H1 (cell line): ENCODE results near the gene ARHGAP4. TPM values are rescaled to one million over a fixed set of nuclear protein-coding genes. Genes with fewer than 3 reads are reported as not detected.

Source experiments
- CTCF ChIA-PET: fragments of 300-600 bp; sonication (Branson Sonifier 250); formaldehyde crosslinking; loops from one replicate; lab custom pipeline; 2021; ENCODE audit not compliant: partially characterized antibody; lab: Charles Lee
- POLR2A ChIA-PET: fragments of 300-600 bp; sonication (Branson Sonifier 250); formaldehyde crosslinking; loops from one replicate; lab custom pipeline; 2021; ENCODE audit warnings: inconsistent platforms; ENCODE audit not compliant: partially characterized antibody; lab: Charles Lee
- DNase-seq, 2 experiments: peaks; one replicate each; pipeline versions ENCODE4 v3.0.0 to v3.0.0-alpha.2; 2010 to 2022; ENCODE audit warnings: low spot score in 2 of 2, low read depth in 1 of 2, mixed read lengths in 1 of 2
- FAIRE-seq: peaks from 2 replicates; lab custom pipeline; 2011; peaks lifted over from hg19 to GRCh38; lab: Jason Lieb, UNC
- H2AFZ ChIP-seq: 2 replicates; pipeline ENCODE4 v1.8.1; 2012; ENCODE audit warnings: low read length, inconsistent platforms
- H2AK5ac ChIP-seq: 2 replicates; pipeline ENCODE4 v1.6.1; 2013; ENCODE audit warnings: low read depth, low read length
- H2BK120ac ChIP-seq: replicated peaks from 2 replicates; pipeline ENCODE3; 2013; ENCODE audit warnings: low read depth, low read length, inconsistent platforms
- H2BK12ac ChIP-seq: 2 replicates; pipeline ENCODE4 v1.6.1; 2013; ENCODE audit warnings: low read depth, low read length
- H2BK15ac ChIP-seq: 2 replicates; pipeline ENCODE4 v1.6.1; 2013; ENCODE audit warnings: low read length
- H2BK20ac ChIP-seq: 2 replicates; pipeline ENCODE4 v1.6.1; 2013; ENCODE audit warnings: low read length
- H2BK5ac ChIP-seq: 2 replicates; pipeline ENCODE4 v1.6.1; 2013; ENCODE audit warnings: low read depth, low read length
- H3K14ac ChIP-seq: 2 replicates; pipeline ENCODE4 v1.6.1; 2013; ENCODE audit warnings: inconsistent platforms; ENCODE audit not compliant: insufficient read length
- H3K18ac ChIP-seq: 2 replicates; pipeline ENCODE4 v1.6.1; 2013; ENCODE audit warnings: low read length; ENCODE audit errors: extremely low read depth
- H3K23ac ChIP-seq: 2 replicates; pipeline ENCODE4 v1.6.1; 2013; ENCODE audit warnings: inconsistent platforms; ENCODE audit not compliant: insufficient read length
- H3K23me2 ChIP-seq: 2 replicates; pipeline ENCODE4 v1.6.1; 2013; ENCODE audit warnings: low read depth, low read length
- H3K27ac ChIP-seq: 2 replicates; pipeline ENCODE4 v1.6.1; 2011; ENCODE audit warnings: low read depth, low read length, inconsistent platforms
- H3K27me3 ChIP-seq, 4 experiments: replicated peaks in 1 of 4; 1 replicate in 1 of 4; 2 replicates in 3 of 4; pipeline versions ENCODE4 v1.6.1 to v1.8.1; 2011 to 2013; ENCODE audit warnings: low read length in 3 of 4, mild to moderate bottlenecking in 3 of 4, inconsistent platforms in 2 of 4, mixed read lengths in 2 of 4, moderate library complexity in 1 of 4; ENCODE audit not compliant: control insufficient read depth in 3 of 4, insufficient read depth in 3 of 4; ENCODE audit errors: extremely low read depth in 1 of 4
- H3K36me3 ChIP-seq, 4 experiments: 2 replicates each; pipeline versions ENCODE4 v1.6.1 to v1.8.1; 2011 to 2013; ENCODE audit warnings: mild to moderate bottlenecking in 4 of 4, low read length in 3 of 4, moderate library complexity in 2 of 4, control low read depth in 1 of 4, inconsistent platforms in 1 of 4; ENCODE audit not compliant: insufficient read depth in 4 of 4, control insufficient read depth in 2 of 4
- H3K4ac ChIP-seq: replicated peaks from 2 replicates; pipeline ENCODE3; 2013; ENCODE audit warnings: low read length, low read depth, mixed read lengths, inconsistent platforms; ENCODE audit not compliant: insufficient read length
- H3K4me1 ChIP-seq, 4 experiments: replicated peaks in 1 of 4; 1 replicate in 1 of 4; 2 replicates in 3 of 4; pipeline versions ENCODE4 v1.6.1 to v1.8.1; 2011 to 2013; ENCODE audit warnings: low read length in 3 of 4, inconsistent platforms in 2 of 4, mixed read lengths in 1 of 4; ENCODE audit not compliant: insufficient read depth in 4 of 4, control insufficient read depth in 3 of 4
- H3K4me2 ChIP-seq, 2 experiments: 2 replicates each; pipeline versions ENCODE4 v1.6.1 to v1.8.1; 2011 to 2013; ENCODE audit warnings: low read depth in 2 of 2, low read length in 2 of 2, control low read depth in 1 of 2, inconsistent platforms in 1 of 2, mild to moderate bottlenecking in 1 of 2; ENCODE audit not compliant: insufficient read depth in 1 of 2
- H3K4me3 ChIP-seq, 4 experiments: fragments of 200-600, 300-600 bp in 1 of 4; sonication (generic), shearing (Covaris generic), sonication (Bioruptor Twin) in 1 of 4; 2 replicates each; pipeline versions ENCODE4 v1.5.1 to v1.8.1; 2011 to 2016; ENCODE audit warnings: low read length in 4 of 4, low read depth in 3 of 4, control low read depth in 2 of 4, inconsistent platforms in 2 of 4, mild to moderate bottlenecking in 2 of 4, mixed read lengths in 1 of 4, moderate library complexity in 1 of 4; ENCODE audit not compliant: insufficient read depth in 2 of 4; ENCODE audit errors: extremely low read depth in 1 of 4
- H3K56ac ChIP-seq: replicated peaks from 2 replicates; pipeline ENCODE3; 2013; ENCODE audit warnings: low read depth, mild to moderate bottlenecking, mixed read lengths, low read length, inconsistent platforms; ENCODE audit not compliant: insufficient read length
- H3K79me1 ChIP-seq: 2 replicates; pipeline ENCODE4 v1.6.1; 2013; ENCODE audit warnings: low read depth, low read length, control low read depth
- H3K79me2 ChIP-seq, 2 experiments: 2 replicates each; pipeline versions ENCODE4 v1.6.1 to v1.8.1; 2012 to 2013; ENCODE audit warnings: low read length in 2 of 2, mild to moderate bottlenecking in 2 of 2, inconsistent platforms in 1 of 2; ENCODE audit not compliant: insufficient read depth in 2 of 2, control insufficient read depth in 1 of 2
- H3K9ac ChIP-seq, 4 experiments: replicated peaks in 1 of 4; 1 replicate in 1 of 4; 2 replicates in 3 of 4; pipeline versions ENCODE4 v1.6.1 to v1.8.1; 2011 to 2013; ENCODE audit warnings: low read depth in 3 of 4, low read length in 3 of 4, control low read depth in 2 of 4, mild to moderate bottlenecking in 2 of 4, moderate library complexity in 2 of 4, inconsistent platforms in 1 of 4; ENCODE audit errors: extremely low read depth in 1 of 4
- H3K9me3 ChIP-seq, 2 experiments: 2 replicates each; pipeline versions ENCODE4 v1.6.1 to v1.8.1; 2012 to 2013; ENCODE audit warnings: mild to moderate bottlenecking in 2 of 2, moderate library complexity in 2 of 2, control low read depth in 1 of 2, inconsistent platforms in 1 of 2, low read depth in 1 of 2, low read length in 1 of 2, mixed read lengths in 1 of 2; ENCODE audit not compliant: insufficient read depth in 2 of 2
- H4K20me1 ChIP-seq, 2 experiments: replicated peaks in 1 of 2; 2 replicates each; pipeline versions ENCODE3 to v1.8.1; 2011 to 2013; ENCODE audit warnings: inconsistent platforms in 2 of 2, low read length in 2 of 2, mild to moderate bottlenecking in 1 of 2; ENCODE audit not compliant: insufficient read depth in 2 of 2, control insufficient read depth in 1 of 2
- H4K5ac ChIP-seq: 2 replicates; pipeline ENCODE4 v1.6.1; 2013; ENCODE audit warnings: low read length, low read depth, mixed read lengths, inconsistent platforms; ENCODE audit not compliant: insufficient read length
- H4K8ac ChIP-seq: 2 replicates; pipeline ENCODE4 v1.8.0; 2013; ENCODE audit warnings: mild to moderate bottlenecking, moderate library complexity, low read length, inconsistent platforms; ENCODE audit not compliant: insufficient read depth; ENCODE audit errors: extremely low read depth
- H4K91ac ChIP-seq: replicated peaks from 2 replicates; pipeline ENCODE3; 2013; ENCODE audit warnings: low read length, mixed read lengths, inconsistent platforms; ENCODE audit not compliant: insufficient read length
- GTF2F1 ChIP-seq: IDR thresholded peaks from 2 replicates; pipeline ENCODE4 v1.6.1; 2012; ENCODE audit warnings: low read depth, low read length, improper control_type of control experiment, borderline replicate concordance
- KDM5A ChIP-seq: fragments of 200-600 bp; IDR thresholded peaks from 2 replicates; pipeline ENCODE4 v1.7.1; 2012; ENCODE audit warnings: mild to moderate bottlenecking, low read length, inconsistent platforms, mixed read lengths
- POLR2A ChIP-seq, 2 experiments: IDR thresholded peaks; 1 replicate in 1 of 2; 2 replicates in 1 of 2; pipeline ENCODE4 v1.6.1; 2011; ENCODE audit warnings: low read depth in 2 of 2, low read length in 2 of 2, mild to moderate bottlenecking in 2 of 2; ENCODE audit errors: control extremely low read depth in 1 of 2
- POLR2AphosphoS5 ChIP-seq: IDR thresholded peaks from 2 replicates; pipeline ENCODE4 v1.6.1; 2011; ENCODE audit warnings: low read depth, low read length
- RFX5 ChIP-seq: IDR thresholded peaks from 2 replicates; pipeline ENCODE4 v1.6.1; 2011; ENCODE audit warnings: low read depth, low read length, improper control_type of control experiment, borderline replicate concordance
- SUZ12 ChIP-seq: fragments of 200-600 bp; sonication (generic); IDR thresholded peaks from 2 replicates; pipeline ENCODE4 v1.6.1; 2012; ENCODE audit warnings: mild to moderate bottlenecking, inconsistent platforms, low read length, moderate library complexity, mixed read lengths
- WGBS, 2 experiments: shearing (Covaris generic) in 1 of 2; methylation state at CpG; one replicate each; pipeline versions ENCODE4 v1.1.6 to v1.1.7; 2013 to 2015; ENCODE audit warnings: low lambda C conversion rate in 2 of 2, mixed read lengths in 2 of 2, inconsistent platforms in 1 of 2, low coverage in 1 of 2, missing lambda C conversion rate in 1 of 2; ENCODE audit not compliant: insufficient replicate concordance in 2 of 2, insufficient coverage in 1 of 2, insufficient read length in 1 of 2; ENCODE audit errors: extremely low coverage in 1 of 2, missing lambda C conversion rate in 1 of 2; 5-methylcytosine and 5-hydroxymethylcytosine counted together
- polyA plus RNA-seq, 7 experiments: library from polyadenylated mRNA; depleted of rRNA in 3 of 7; stranded (reverse) in 5 of 7; unstranded in 2 of 7; fragments of >200 nt in 5 of 7; fragments of 200-250 nt in 2 of 7; gene quantifications; 1 replicate in 5 of 7; 2 replicates in 1 of 7; 4 replicates in 1 of 7; pipeline versions ENCODE4 v1.2.1 to v1.2.3, GENCODE V29; 2011 to 2013; ENCODE audit warnings: missing spikeins in 2 of 7, mixed read lengths in 2 of 7
- total RNA-seq: library from RNA; stranded (reverse); fragmentation: NEBNext Ultra II Directional; extraction: Animal tissue kit (Norgen Biotek cat#: 25700); gene quantifications from 2 replicates; pipeline ENCODE4 v1.2.1, GENCODE V29; 2021

Gene ARHGAP4
- total and polyA plus RNA-seq, 2 of the 8 experiments (the other 6 are each of a cell fraction or from before 2014, with no cell fraction given): 23.9 to 26.0 TPM

DNA sequence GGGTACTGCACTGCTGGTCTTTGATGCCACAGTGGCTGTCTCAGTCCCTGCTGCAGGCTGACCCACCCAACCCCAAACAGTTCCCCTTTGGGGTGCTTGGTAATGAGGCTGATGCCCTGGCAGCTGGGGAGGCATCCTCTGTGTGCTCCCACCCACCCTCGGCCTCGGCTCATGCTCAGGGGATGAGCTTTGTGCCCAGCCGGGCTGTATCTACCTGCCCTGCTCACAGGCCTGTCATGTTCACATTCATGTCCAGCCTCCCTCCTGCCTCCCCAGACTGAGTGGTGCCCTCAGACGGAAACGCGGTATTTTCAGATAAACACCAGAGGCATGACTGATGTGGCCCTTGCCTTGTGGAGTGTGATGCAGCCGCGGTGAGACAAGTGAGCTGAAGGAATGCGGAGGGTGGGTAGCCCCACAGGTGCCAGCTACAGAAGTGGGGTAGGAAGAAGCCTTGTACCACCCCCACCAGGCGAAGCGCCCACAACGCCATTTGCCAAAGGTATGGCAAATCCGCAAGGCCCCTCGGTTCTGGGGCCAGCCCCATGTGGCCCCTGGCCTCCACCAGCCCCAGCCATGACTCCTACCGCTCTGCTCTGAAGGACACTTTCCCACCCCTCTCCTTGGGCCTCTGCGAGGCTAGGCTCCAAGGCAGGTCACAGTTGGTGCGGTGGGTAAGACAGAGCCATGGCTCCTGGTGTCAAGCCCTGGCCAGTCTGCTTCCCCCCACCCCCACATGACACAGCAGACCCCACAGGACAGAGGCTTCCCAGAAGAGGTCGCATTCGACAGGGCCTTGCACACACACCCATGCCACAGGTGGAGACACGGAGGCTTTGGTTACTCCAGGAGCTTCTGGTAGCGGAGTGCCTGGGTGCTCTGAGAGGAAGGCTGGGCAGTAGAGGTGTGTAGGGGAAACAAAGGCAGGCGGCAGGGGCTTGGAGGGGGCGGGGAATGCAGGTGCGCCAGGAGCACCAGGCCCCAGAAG, 20.2 kb upstream of the ARHGAP4 start:
- no peak overlapping the region for H2BK12ac ChIP-seq
- ChIA-PET CTCF (interaction anchor here (0.7 to 11.1 kb wide), 15 partner anchors 12 to 301 kb away, joined by 3 to 272 read pairs (median 4); partner anchors contain the start of genes ARHGAP4, HCFC1, NAA10 and PLXNB3), POLR2A (interaction anchor here (1.2 to 18.9 kb wide), 6 partner anchors 12 to 152 kb away, joined by 4 to 231 read pairs (median 8); partner anchors contain the start of genes ARHGAP4, HCFC1, IDH3G and NAA10)
- no peak overlapping the region for H2AFZ ChIP-seq
- H3K4me2 ChIP-seq: no peak overlapping the region
- H2BK15ac ChIP-seq: no peak overlapping the region; the same call in 1 of the 2 replicates
- no peak overlapping the region for H3K4me3 ChIP-seq
- no peak overlapping the region for H2BK120ac ChIP-seq
- H3K27ac ChIP-seq: no peak overlapping the region
- no peak overlapping the region for H3K23ac ChIP-seq
- H4K5ac ChIP-seq: no peak overlapping the region
- 89% methylated on average over 13 of the region's 24 CpGs; no CpG with 5 or more reads in 1 of the 2 experiments for WGBS, 2 experiments
- H2BK20ac ChIP-seq: no peak overlapping the region
- no peak overlapping the region for H3K14ac ChIP-seq
- peaks cover under 1 to 14% (median 3%) of the 10 kb centered on the region in 4 experiments; a peak in 6 of 7 replicates for H3K4me1 ChIP-seq
- H4K91ac ChIP-seq: no peak overlapping the region
- peaks cover 0 to 1% of the 10 kb centered on the region in 2 experiments for H4K20me1 ChIP-seq
- no peaks in the 10 kb centered on the region for H3K23me2 ChIP-seq
- no peak overlapping the region for H2AK5ac ChIP-seq
- TF ChIP-seq RFX5 (no peak), SUZ12 (no peak), POLR2AphosphoS5 (0 out of 2 replicates have a peak, but pooled peaks have one; percentile 17), POLR2A (IDR thresholded peaks at IDR 0.05; ENCODE audit: control extremely low read depth in 1 of 2, low read depth in 2 of 2, low read length in 2 of 2) (no peak), GTF2F1 (no peak), KDM5A (no peak)
- H4K8ac ChIP-seq: no peak overlapping the region; the same call in 1 of the 2 replicates
- no peak overlapping the region for H3K56ac ChIP-seq
- no peaks in the 10 kb centered on the region for H3K27me3 ChIP-seq
- H2BK5ac ChIP-seq: no peak overlapping the region
- no peak overlapping the region for H3K4ac ChIP-seq
- FAIRE-seq (no peak), DNase-seq (no peak)
- no peaks in the 10 kb centered on the region for H3K79me2 ChIP-seq
- no peaks in the 10 kb centered on the region for H3K79me1 ChIP-seq
- no peak overlapping the region for H3K9ac ChIP-seq
- H3K36me3 ChIP-seq: peaks cover 10 to 19% (median 15%) of the 10 kb centered on the region in 4 experiments; a peak in 6 of 8 replicates
- H3K18ac ChIP-seq: no peak overlapping the region
- H3K9me3 ChIP-seq: no peaks in the 10 kb centered on the region
